Measurements from ENCODE around the gene VWA1. TPM values are rescaled to one million over a fixed set of nuclear protein-coding genes. Genes with fewer than 3 reads are reported as not detected.
"Not testable (repeated sequence)": the region's sequence is repeated elsewhere in the genome, so short reads cannot be mapped to it uniquely, and the experiment has no call there.

The VWA1 gene
- total RNA-seq, 2 experiments from 2014 or later = not detected

- Histone ChIP-seq H2AFZ (ENCODE audit: low read length) (no peak overlapping the region), H3K4me2 (ENCODE audit: low read length) (no peak overlapping the region)
Measured at GRCh38 chr1:1427106-1427819, 8.2 kb upstream of the VWA1 start.

GRCh38 chr1:1427820-1428148 lies 7.7 kb upstream of the VWA1 start:
- POLR2A ChIA-PET = no interaction called here
- Histone ChIP-seq H3K4me1 (ENCODE audit: insufficient read depth, low read length, poor library complexity, severe bottlenecking) (no peaks in the 10 kb centered on the region), H2AFZ (ENCODE audit: low read length) (no peak overlapping the region), H3K9me3 (ENCODE audit: low read length) (no peaks in the 10 kb centered on the region), H3K36me3 (ENCODE audit: insufficient read depth, low read length) (no peaks in the 10 kb centered on the region), H3K27ac (ENCODE audit: low read depth, low read length, poor library complexity, severe bottlenecking) (no peak overlapping the region), H3K9me2 (ENCODE audit: insufficient read depth, low read length) (no peaks in the 10 kb centered on the region), H3K4me2 (ENCODE audit: low read length) (no peak overlapping the region), H3K79me2 (ENCODE audit: insufficient read depth, low read depth, low read length) (no peaks in the 10 kb centered on the region), H4K20me1 (ENCODE audit: insufficient read depth, low read length) (no peaks in the 10 kb centered on the region), H3K4me3 (ENCODE audit: low read depth, low read length, poor library complexity, severe bottlenecking) (no peak overlapping the region)
- no peak for DNase-seq (ENCODE audit: low spot score)
- BruUV-seq (replicated peaks) = no TSS peak
- intact Hi-C loops (cut with micrococcal nuclease; ENCODE audit: unreplicated experiment) = no loop called here
- TF ChIP-seq EZH2phosphoT487 (IDR thresholded peaks at IDR 0.05; ENCODE audit: borderline replicate concordance, low read depth, low read length) = no peak
- TF ChIP-seq CTCF (conservative IDR thresholded peaks at IDR 0.05; ENCODE audit: low read length) = no peak
- CTCF ChIA-PET (ENCODE audit: unreplicated experiment) = no interaction called here

More at GRCh38 chr1:1427106-1427819, 8.2 kb upstream of the VWA1 start:
- POLR2A ChIA-PET = no interaction called here
- Histone ChIP-seq H3K79me2 (ENCODE audit: insufficient read depth, low read depth, low read length) (no peaks in the 10 kb centered on the region), H3K9me3 (ENCODE audit: low read length) (no peaks in the 10 kb centered on the region), H3K9me2 (ENCODE audit: insufficient read depth, low read length) (no peaks in the 10 kb centered on the region), H3K4me3 (ENCODE audit: low read depth, low read length, poor library complexity, severe bottlenecking) (no peak overlapping the region), H3K27ac (ENCODE audit: low read depth, low read length, poor library complexity, severe bottlenecking) (no peak overlapping the region), H3K4me1 (ENCODE audit: insufficient read depth, low read length, poor library complexity, severe bottlenecking) (no peaks in the 10 kb centered on the region), H3K36me3 (ENCODE audit: insufficient read depth, low read length) (no peaks in the 10 kb centered on the region), H4K20me1 (ENCODE audit: insufficient read depth, low read length) (no peaks in the 10 kb centered on the region)
- DNase-seq (ENCODE audit: low spot score) = no peak
- CTCF ChIA-PET (ENCODE audit: unreplicated experiment) = no interaction called here
- intact Hi-C loops (cut with micrococcal nuclease; ENCODE audit: unreplicated experiment) = no loop called here
- BruUV-seq (replicated peaks) = no TSS peak
- TF ChIP-seq EZH2phosphoT487 (IDR thresholded peaks at IDR 0.05; ENCODE audit: borderline replicate concordance, low read depth, low read length) = no peak
- TF ChIP-seq CTCF (conservative IDR thresholded peaks at IDR 0.05; ENCODE audit: low read length) = no peak

- BruUV-seq (replicated peaks) = no TSS peak
Measured at GRCh38 chr1:1428174-1428573, 7.3 kb upstream of the VWA1 start.

GRCh38 chr1:1428967-1429366 lies 6.5 kb upstream of the VWA1 start:
- H4K20me1 ChIP-seq (ENCODE audit: insufficient read depth, low read length); H3K36me3 ChIP-seq (ENCODE audit: insufficient read depth, low read length); DNase-seq (ENCODE audit: low spot score); BruUV-seq (replicated peaks); H3K4me3 ChIP-seq (ENCODE audit: low read depth, low read length, poor library complexity, severe bottlenecking); H3K4me2 ChIP-seq (ENCODE audit: low read length); H3K9me3 ChIP-seq (ENCODE audit: low read length); H3K4me1 ChIP-seq (ENCODE audit: insufficient read depth, low read length, poor library complexity, severe bottlenecking); H3K9me2 ChIP-seq (ENCODE audit: insufficient read depth, low read length); H3K27ac ChIP-seq (ENCODE audit: low read depth, low read length, poor library complexity, severe bottlenecking); H2AFZ ChIP-seq (ENCODE audit: low read length); CTCF ChIA-PET (ENCODE audit: unreplicated experiment); H3K79me2 ChIP-seq (ENCODE audit: insufficient read depth, low read depth, low read length); intact Hi-C loops (cut with micrococcal nuclease; ENCODE audit: unreplicated experiment): not testable (repeated sequence)
- POLR2A ChIA-PET = interaction anchor here (0.7 kb wide), 1 partner anchor 24 kb away, joined by 3 read pairs; no protein-coding TSS in a partner anchor

More at GRCh38 chr1:1428174-1428573, 7.3 kb upstream of the VWA1 start:
- no peak overlapping the region for H3K4me2 ChIP-seq (ENCODE audit: low read length)
- CTCF ChIA-PET (ENCODE audit: unreplicated experiment) = no interaction called here
- DNase-seq (ENCODE audit: low spot score) = no peak
- H3K36me3 ChIP-seq (ENCODE audit: insufficient read depth, low read length) = no peaks in the 10 kb centered on the region
- no peaks in the 10 kb centered on the region for H3K9me3 ChIP-seq (ENCODE audit: low read length)
- POLR2A ChIA-PET = no interaction called here
- no peaks in the 10 kb centered on the region for H3K79me2 ChIP-seq (ENCODE audit: insufficient read depth, low read depth, low read length)
- H3K9me2 ChIP-seq (ENCODE audit: insufficient read depth, low read length) = no peaks in the 10 kb centered on the region
- intact Hi-C loops (cut with micrococcal nuclease; ENCODE audit: unreplicated experiment) = no loop called here
- no peaks in the 10 kb centered on the region for H3K4me1 ChIP-seq (ENCODE audit: insufficient read depth, low read length, poor library complexity, severe bottlenecking)
- no peak overlapping the region for H3K27ac ChIP-seq (ENCODE audit: low read depth, low read length, poor library complexity, severe bottlenecking)
- H2AFZ ChIP-seq (ENCODE audit: low read length) = no peak overlapping the region
- no peak for TF ChIP-seq EZH2phosphoT487 (IDR thresholded peaks at IDR 0.05; ENCODE audit: borderline replicate concordance, low read depth, low read length)
- no peak for TF ChIP-seq CTCF (conservative IDR thresholded peaks at IDR 0.05; ENCODE audit: low read length)
- H4K20me1 ChIP-seq (ENCODE audit: insufficient read depth, low read length) = no peaks in the 10 kb centered on the region
- H3K4me3 ChIP-seq (ENCODE audit: low read depth, low read length, poor library complexity, severe bottlenecking) = no peak overlapping the region

Data from OCI-LY7 (cell line).